Stimulated activated CD8-positive, alpha-beta memory T cell treated with anti-CD3 and anti-CD28 coated beads, Interleukin-15, amount 100 ng/mL, for 4 hours (primary cell): ENCODE measurements around the gene ERICH2.

Experiments used
- DNase-seq, 2 donors: peaks; one replicate each; pipeline ENCODE4 v3.0.0-alpha.2; 2020; ENCODE audit warnings: low read depth in 2 of 2

Gene ERICH2

DNA sequence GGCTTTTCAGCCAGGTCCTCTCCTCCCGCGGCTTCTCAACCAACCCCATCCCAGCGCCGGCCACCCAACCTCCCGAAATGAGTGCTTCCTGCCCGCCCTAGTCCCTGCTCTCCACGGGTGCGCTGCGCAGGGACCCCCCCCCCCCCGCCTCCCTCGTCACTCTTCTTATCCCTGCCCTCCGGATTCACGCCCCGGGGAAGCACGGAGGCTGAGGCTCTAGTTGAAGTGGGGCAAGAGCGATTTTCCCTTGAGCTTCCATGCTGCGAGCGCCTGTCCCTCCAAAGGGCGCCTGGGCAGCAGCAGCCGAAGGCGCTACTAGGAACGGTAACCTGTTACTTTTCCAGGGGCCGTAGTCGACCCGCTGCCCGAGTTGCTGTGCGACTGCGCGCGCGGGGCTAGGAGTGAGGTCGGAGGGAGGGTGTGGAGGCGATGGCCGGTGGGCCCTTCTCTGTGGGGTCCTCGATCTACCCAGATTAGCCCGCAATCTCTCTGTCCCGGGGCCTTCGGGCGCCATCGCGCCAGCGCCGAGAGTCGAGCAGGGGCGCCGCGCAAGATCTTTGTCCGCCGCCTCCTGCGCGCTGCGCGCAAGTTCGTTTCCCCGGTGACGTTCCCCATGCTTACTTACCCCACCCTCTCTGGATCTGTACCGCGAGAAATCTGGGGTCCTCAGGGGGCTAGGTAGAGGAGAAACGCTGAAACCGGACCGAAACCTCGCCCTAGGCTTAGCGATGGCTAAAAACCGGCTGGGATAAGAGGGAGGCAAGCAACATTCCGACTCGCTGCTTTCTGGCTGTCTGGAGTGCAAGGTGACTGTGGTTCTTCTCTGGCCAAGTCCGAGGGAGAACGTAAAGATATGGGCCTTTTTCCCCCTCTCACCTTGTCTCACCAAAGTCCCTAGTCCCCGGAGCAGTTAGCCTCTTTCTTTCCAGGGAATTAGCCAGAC lies 47.2 kb downstream of the ERICH2 start:
- DNase-seq: no peak

DNA sequence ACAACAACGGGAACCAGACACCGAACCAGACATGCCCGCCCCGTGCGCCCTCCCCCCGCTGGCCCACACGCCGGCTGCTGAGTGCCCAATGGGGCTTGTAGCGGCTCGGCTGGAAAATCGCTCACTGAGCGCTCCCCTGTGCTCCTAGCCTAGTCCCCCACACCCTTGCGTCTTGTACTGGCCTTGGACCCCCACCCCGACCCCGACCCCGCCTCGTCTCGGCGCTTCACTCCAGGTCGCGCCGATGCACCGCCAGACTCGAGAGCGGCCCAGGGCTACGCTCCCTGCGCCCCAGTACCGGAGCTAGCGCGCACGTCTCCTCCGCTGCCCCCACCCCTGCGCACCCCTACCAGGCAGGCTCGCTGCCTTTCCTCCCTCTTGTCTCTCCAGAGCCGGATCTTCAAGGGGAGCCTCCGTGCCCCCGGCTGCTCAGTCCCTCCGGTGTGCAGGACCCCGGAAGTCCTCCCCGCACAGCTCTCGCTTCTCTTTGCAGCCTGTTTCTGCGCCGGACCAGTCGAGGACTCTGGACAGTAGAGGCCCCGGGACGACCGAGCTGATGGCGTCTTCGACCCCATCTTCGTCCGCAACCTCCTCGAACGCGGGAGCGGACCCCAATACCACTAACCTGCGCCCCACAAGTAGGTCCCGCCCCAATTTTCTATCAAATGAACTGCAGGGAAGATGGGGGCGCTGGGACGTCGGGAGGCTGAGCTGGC lies 48.0 kb downstream of the ERICH2 start:
- DNase-seq: no peak

DNA sequence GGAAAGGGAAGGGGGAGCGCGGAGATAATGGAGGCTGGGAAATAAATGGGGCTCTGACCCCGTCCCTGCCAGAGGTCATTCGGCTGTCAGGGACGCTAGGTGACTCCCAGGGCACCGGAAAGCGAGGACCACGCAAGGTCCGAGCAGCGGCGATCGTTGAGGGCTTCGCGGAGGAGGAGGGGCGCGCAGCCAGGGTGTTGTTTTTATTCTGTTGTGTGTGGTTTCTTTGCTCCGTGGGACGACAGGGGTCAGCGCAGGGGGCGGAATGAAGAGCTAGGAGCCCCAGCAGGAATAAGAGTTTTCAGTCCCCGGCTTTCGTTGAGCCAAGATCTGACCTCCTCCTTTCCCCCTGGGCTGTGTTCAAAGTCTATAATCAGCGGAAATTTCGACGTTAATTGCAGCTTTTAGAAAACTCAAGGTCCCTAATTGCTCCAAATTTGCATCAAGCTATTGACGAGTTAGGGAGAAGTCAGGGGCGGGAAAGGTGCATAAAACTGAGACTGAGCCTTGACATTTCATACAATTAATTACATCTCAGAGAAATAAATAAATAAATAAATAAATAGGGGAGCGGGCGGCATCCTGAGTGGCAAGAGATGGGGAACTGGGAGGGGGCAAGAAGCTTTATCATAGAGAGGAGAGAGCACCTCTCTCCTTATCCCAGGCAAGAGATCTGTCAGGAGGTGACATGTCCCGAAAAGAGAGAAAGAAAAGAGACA lies 48.7 kb downstream of the ERICH2 start:
- DNase-seq: no peak

DNA sequence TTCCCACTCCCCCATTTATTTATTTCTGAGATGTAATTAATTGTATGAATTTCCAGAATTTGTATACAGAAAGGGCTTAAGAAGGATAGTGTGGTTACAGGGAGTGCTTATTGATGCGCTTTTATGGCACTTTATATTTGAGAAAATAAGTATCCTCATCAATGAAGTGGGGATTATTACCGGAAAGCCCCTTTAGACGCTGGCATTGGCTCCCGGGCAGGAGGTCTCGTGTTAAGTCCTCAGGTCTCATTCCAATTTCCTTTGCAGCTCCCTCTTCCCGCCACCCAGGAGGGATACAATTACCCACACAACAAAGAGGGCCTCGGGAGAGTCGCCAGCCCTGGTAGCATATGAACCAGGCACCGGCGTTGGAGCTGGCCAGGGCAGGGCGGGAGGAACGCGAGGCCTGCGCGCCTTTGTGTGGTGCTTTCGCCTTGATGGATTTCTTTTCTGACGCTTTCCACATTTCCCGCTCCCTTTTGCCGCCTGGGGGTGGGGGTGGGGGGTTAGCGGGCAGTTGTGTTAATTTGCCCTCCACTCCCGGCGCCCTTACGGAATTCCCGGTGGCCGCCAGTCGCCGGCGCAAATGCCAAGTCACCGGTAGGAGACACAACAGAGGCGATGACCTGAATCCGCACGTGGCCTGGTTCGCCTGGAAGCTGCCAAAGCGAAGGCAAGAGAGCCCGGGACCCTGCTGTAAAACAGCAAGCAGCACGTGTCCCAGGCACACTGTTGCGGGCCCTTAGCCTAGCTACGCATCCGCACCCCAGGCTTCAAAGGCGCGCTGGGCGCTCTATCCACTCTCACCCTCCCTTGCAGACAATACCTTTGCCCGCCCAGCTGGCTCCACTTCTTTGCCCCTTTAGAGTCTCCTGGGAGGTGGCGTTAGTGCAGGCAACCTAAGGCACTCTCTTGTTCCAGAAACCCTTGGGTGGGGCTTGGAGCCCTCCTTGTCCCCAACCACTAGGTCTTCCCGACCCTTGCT lies 49.8 kb downstream of the ERICH2 start:
- no peak for DNase-seq

DNA sequence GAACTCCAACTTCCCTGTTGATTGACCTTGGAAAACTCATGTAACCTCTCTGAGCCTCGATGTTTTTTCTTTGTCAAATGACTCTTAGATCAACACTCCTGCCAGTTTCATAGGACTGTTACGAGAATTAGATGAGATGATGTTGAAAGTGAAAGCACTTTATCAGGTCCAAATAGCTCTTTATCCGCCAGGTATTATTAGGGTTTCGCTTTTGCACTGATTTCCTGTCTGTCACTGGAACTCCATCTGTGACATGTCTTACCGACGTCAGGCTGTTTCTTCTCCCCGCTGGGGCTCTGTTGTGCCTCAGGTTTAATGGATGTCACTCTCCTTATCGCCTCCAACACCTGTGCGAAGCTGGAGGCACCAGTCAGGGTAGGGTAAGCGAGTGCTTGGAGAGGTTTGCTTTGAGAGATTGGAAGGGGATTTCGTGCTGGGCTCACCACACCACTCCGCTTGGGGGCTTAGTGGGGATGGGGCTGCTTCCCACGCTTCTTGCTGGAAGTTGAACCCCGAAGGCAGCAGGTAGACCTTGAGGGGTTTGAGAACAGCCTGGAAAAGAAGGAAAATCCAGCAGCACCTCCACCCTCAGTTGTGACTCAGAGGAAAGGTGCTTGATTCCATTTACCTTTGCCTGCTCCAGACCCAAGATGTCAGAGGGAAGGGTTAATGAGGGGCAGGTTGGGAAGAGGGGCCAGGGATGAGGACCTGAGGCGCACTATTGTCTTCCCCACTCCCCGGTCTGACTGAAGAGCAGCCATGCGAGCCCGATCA lies 50.8 kb downstream of the ERICH2 start:
- DNase-seq: no peak

DNA sequence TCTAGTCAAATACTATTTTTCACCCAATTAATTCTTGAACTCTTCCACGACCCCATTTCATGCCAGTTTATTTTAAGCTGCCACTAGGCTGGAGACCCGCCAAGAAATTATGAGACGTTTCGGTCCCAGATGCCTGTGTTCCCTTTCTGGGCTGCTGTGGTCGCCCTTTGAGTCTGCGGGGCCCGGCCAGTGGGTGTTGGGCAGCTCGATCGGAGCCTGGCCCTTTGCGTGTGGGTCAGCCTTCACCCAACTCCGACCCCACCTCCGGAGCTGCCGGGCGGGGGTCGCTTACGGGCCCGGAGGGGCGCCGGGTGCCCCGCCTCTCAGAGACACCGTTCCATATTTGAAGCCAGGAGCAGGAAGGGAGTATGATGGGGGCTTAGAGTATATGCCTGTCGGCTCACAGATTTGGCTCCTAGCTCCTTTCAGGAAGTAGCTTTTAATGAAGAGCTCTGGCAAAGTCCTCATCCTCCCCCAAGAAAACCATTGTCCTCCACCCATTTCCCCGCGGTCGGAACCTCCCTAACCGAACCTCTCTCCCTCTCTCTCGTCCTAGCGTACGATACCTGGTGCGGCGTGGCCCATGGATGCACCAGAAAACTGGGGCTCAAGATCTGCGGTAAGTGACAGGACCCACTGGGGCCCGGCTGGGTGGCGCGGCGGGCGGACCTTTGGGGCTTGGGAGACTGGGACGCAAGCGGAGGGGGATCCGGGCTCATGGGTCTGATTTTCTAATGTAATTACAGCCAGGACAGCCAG lies 51.5 kb downstream of the ERICH2 start:
- DNase-seq: no peak

DNA sequence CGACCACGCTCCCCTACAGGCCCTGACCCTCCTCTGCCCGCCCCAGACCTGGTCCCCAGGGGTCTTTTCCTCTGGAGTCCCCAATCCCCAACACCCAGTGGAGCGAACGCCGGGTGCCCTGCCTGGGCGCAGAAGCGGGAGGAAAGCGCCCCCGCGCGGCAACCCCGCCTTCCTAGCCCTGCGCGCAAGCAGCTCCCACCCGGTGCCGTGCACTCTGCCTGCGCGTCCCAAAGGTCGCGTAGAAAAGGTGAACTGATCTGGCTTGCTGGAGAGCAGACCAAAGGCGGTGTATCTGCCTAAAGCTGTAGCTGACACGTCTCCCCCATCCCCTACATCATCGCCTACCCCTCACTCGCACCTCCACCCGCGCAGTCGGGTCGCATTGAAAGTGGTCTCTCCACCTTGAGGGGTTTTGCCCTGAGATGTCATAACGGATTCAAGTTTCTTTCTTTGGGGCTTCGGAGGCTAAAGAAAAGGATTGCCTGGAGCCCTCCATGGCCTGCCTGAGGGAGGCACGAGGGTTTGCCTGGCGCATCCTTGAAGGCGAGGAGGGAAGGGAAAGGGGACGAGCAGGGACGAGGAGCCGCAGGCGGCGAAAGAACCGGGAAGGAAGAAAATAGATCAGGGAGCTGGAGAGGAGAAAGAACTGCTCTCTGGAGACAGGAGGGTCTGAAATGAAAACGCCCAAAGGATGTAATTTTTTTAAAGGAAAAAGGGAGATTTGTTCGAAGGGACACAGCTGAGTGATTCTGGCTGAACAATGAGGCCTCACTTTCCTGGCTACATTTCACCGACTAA lies 52.3 kb downstream of the ERICH2 start:
- DNase-seq: no peak

DNA sequence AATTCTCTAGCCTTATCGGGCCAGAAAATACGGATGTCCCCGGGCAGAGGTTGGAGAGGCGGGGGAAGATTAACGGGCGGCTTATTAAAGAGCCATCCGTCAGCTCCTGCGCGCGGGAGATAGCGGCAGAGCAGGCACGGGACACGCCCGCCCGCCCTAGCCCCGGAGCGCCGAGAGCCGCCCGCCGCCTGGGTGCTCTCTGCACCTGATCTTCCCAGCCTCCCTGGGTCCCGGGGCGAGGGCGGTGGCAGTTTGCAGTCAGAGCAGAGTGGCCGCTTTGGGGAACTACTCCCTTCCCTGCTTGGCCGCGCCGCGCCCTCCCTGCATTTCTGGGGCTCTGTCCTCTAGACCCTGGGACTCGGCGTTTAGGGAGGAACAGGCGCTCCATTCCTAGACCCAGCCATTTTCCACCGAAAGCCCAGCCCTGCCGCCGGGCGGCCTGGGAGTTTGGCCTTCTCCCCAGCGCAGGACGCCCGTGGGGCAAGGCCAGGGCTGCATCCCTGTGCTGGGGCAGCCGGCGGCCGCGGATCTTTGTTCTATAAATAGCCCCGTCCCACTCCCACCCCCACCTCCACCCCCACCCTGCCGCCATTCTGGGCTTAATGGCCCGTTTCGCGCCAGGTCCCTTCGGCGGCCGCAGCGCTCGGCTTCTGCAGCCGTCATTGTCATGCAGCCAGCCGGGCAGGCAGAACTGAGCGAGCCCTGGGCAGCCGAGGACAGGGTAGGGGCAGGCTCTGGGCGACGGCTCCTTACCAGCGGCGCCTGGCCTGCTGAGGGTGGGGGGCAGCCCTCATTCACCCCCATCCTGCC lies 53.1 kb downstream of the ERICH2 start:
- no peak for DNase-seq

DNA sequence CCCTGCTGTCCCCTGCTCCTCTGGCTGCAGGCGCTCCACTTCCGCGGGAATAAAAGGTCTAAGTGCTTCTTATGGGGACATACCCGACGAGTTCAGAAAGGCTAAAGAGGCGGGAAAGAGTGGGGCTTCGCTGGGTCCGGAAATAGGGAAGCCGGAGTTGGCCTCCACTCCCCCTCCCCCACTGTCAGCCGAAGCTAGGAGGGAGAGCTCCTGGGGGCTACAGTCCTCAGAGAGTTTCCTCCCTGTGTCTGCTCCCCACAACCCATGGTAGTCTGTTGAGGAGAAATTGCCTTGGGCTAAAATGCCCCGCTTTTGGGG lies 53.7 kb downstream of the ERICH2 start:
- DNase-seq: no peak

DNA sequence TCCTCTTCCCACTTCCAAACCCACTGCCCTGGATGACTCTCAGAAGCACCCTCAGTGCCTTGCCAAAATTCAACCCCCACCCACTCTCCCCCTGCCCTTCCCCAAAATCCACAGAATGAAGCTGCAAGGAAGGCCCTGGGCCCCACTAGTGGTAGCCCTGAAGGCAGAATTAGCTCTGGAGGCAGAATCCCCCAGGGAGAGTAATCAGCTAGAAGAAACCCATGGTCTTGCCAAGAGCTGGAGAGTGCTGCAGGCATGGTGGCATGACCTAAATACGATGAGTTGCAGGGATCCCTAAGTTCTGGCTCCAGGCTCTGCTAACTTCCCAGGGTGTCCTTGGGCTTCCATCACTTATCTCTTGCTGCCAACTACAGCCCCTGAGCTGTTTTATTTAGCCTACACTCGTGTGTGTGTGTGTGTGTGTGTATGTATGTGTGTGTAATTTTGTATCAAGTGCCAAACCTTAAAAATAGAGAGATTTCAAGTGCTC lies 54.4 kb downstream of the ERICH2 start:
- DNase-seq: no peak

DNA sequence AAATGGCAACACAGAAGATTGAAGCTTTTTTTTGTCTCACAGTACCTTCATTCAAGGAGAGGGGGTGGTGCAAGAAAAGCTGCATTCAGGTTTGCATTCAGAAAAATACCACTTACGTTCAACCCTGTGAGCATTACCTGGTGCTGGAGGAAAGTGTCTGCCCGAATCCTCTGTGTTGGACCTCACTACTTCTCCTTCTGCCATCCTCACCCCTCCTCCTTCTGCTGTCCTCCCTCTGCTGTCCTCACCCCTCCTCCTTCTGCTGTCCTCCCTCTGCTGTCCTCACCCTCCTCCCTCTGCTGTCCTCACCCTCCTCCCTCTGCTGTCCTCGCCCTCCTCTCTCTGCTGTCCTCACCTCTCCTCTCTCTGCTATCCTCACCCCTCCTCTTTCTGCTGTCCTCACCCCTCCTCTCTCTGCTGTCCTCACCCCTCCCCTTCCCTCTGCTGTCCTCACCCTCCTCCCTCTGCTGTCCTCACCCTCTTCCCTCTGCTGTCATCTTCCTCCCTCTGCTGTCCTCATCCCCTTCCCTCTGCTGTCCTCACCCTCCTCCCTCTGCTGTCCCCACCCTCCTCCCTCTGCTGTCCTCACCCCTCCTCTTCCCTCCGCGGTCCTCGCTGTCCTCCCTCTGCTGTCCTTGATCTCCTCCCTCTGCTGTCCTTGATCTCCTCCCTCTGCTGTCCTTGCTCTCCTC lies 57.8 kb downstream of the ERICH2 start:
- no peak for DNase-seq

DNA sequence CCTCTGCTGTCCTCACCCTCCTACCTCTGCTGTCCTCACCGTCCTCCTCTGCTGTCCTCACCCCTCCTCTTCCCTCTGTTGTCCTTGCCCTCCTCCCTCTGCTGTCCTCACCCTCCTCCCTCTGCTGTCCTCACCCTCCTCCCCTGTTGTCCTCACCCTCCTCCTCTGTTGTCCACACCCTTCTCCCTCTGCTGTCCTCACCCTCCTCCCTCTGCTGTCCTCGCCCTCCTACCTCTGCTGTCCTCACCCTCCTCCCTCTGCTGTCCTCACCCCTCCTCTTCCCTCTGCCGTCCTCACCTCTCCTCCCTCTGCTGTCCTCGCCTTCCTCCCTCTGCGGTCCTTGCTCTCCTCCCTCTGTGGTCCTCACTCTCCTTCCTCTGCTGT lies 58.3 kb downstream of the ERICH2 start:
- no peak for DNase-seq

DNA sequence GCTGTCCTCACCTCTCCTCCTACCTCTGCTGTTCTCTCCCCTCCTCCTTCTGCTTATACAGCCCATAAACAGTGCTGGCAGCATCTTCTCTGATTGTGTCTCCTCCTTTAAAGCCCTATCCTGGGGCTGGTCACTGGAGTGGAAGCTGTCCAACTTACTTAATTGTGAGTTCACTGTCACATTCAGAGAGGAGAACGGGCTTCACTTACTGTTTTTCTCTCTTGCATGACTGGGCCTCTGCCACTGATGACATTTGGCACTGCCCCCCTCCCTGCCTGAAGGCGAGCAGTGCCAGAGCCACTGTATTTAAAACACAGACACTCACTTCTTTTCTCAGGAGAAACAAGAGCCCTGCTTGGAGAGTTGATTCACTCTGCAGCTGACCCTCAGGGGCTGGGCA lies 58.9 kb downstream of the ERICH2 start:
- no peak for DNase-seq

DNA sequence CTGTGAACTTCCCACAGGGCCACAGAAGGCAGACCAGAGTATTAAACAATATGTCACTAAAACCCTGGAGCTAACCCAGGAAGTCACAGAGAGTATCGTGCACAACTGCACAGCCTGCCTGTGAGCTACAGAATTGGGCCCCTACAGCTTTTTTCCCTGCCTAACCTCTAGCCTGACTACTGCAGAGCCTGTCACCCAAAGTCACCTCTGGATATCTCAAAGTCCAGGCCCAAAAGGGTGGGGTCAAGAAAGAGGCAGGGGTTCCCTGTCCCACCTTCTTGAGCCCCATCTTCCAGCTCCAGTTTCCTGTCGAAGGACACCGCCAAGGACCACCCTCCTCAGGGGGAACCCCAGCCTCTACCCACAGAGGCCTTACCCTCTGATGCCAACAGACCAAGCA lies 60.0 kb downstream of the ERICH2 start:
- no peak for DNase-seq

DNA sequence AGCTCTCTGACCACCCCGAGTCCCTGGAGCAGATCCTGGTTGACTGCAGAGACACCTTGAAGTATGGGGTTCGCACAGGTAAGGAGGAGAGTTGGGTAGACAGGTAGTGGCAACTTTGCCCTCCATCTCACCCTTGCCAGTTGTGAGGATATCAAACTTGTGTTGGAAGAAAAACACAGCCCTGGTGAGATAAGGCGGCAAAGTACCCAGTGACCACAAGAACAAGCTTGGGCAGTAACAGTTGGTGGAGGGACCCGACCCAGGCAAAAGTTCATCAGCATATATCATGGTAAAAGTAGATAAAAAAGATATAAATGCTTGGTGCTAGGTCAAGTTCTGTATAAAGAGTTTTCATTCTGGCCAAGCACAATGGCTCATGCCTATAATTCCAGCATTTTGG lies 60.9 kb downstream of the ERICH2 start:
- no peak for DNase-seq

DNA sequence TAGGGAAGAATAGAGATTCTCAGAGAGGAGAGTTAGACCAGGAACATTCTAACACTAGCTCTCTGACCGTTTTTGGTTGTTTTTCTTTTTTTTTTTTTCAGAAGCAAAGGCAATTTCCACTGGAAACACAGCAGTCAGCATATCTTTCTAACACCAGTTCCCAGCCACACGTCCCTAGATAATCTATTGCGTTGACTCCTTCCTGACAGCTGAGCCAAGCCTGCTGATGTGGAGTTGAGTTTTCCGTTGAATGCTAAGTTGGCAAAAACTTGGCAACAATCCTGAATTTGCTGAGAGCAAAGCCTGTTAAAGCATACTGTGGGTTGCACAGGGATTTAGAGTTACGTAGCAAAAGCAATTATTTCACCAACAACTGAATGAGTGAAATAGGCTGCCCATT lies 65.8 kb downstream of the ERICH2 start:
- DNase-seq: no peak

DNA sequence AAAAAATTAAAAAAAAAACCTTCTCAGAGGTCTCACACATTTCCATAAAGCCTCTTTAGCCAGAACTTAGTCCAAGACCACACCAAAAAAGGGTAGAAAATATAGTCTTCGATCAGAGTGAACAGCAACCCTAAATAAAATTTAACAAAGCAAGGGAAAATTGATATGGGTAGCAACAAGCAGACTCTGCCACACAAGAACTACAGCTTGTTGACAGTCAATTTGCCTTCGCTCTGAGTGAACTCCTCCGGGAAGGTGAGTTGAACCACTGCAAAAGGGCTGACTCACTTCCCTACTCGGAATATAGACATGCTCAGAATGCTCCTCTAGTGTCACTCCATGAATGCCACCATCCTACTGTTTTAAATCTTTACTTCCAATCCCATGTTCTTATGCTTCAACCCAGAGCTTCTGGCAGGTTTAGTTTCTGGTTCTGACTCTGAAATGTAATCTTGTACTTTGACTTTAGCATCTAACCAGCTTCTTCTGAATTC lies 70.6 kb downstream of the ERICH2 start:
- no peak for DNase-seq
